Astrocyte of the cerebellum (primary cell): ENCODE results near the gene ARMC9.

Source experiments
- DNase-seq: peaks from one replicate; pipeline ENCODE4 v3.0.0-alpha.2; 2011; ENCODE audit warnings: low read depth
- H3K4me3 ChIP-seq: 2 replicates; pipeline ENCODE4 v1.5.1; 2011; ENCODE audit warnings: mild to moderate bottlenecking, low read depth, low read length, moderate library complexity
- in situ Hi-C: cut with HindIII; loops from 2 replicates; pipeline ENCODE4 v1.10.0; 2017; ENCODE audit warnings: low sequenced_read_pairs
- TF ChIP-seq, protein P1 (sequence below): IDR thresholded peaks from 2 replicates; pipeline ENCODE4 v1.5.1; 2012; ENCODE audit warnings: low read length, low read depth, moderate library complexity, mild to moderate bottlenecking; ENCODE audit errors: missing control alignments

ARMC9 gene

DNA sequence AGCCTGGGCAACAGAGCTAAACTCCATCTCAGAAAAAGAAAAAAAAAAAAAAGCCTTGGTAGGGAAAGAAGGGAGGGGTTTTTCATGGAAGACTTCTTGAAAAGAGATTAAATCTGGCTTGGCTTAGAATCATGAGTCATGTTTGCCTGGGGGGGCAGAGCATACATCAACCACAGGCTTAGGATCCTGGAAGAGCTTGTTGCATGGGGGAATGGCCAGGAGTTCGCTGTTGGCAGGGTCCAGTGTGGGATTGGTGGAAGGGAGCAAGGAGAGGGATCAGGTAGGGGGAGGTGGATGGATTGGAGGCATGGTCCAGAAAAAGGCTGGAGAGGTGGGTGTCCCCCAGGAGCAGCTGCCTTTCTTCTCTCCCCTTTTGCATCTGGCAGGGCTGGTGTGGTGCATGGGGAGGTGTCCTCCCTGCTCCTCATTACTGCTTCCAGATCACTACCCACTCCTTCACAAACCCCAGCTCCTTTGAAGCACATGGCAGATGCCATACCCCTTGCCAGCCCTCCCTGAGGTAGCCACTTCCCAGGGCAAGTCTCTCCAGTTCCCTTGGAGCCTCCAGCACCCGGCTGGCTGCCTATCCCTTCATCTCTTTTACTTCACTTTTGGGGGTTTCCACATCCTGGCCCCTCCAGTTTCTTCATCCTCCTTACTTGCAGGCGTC, 2.5 kb downstream of the ARMC9 start:
- TF ChIP-seq, protein P1, sequence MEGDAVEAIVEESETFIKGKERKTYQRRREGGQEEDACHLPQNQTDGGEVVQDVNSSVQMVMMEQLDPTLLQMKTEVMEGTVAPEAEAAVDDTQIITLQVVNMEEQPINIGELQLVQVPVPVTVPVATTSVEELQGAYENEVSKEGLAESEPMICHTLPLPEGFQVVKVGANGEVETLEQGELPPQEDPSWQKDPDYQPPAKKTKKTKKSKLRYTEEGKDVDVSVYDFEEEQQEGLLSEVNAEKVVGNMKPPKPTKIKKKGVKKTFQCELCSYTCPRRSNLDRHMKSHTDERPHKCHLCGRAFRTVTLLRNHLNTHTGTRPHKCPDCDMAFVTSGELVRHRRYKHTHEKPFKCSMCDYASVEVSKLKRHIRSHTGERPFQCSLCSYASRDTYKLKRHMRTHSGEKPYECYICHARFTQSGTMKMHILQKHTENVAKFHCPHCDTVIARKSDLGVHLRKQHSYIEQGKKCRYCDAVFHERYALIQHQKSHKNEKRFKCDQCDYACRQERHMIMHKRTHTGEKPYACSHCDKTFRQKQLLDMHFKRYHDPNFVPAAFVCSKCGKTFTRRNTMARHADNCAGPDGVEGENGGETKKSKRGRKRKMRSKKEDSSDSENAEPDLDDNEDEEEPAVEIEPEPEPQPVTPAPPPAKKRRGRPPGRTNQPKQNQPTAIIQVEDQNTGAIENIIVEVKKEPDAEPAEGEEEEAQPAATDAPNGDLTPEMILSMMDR: no peak
- in situ Hi-C loops: no loop called here
- peak overlapping the region; percentile 80 for H3K4me3 ChIP-seq
- DNase-seq: peak; percentile 51

DNA sequence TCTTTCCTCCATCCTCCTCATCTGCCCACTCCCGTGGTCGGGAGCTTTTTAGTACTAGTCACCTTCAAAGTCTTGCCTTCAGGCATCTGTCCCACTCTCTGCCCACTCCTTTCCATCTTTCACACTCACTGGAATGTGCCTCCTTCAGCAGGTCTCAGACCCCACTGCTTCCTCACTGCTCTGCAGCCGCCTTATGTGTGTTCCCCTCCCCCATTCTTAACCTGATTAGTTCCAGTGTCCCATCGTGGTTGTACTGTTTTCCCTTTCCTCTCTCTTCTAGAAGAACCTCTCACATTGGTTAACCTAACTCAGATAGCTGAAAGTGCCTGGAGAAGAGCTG, 3.0 kb downstream of the ARMC9 start:
- in situ Hi-C loops: no loop called here
- H3K4me3 ChIP-seq: peak overlapping the region; percentile 80
- TF ChIP-seq, protein P1: no peak
- no peak for DNase-seq

DNA sequence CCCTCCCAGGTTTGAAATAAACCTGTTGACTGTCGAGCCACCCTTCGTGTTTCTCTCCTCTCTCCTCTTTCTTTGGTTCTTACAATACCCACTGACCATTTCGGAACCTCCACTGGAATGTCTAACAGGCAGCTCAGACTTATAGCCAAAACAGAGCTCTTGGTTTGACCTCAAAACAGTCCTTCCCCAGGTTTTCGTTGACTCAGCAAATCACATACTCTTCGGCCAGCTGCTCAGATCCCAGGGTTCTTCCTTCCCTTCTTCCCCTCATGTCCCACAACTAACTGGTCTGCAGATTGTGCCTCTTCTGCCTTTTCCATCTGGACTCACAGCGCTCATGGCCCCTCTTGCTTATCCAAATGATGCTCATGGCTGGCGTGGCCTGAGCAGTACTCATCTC, 4.7 kb downstream of the ARMC9 start:
- no peak for DNase-seq
- H3K4me3 ChIP-seq: no peak overlapping the region
- TF ChIP-seq, protein P1: no peak
- in situ Hi-C loops: no loop called here

- H3K4me3 ChIP-seq: no peak overlapping the region
- in situ Hi-C loops: no loop called here
- TF ChIP-seq, protein P1: no peak
- DNase-seq: no peak
Observed at GRCh38 chr2:231204146-231204545, 5.7 kb downstream of the ARMC9 start.

GRCh38 chr2:231204581-231204980, 6.2 kb downstream of the ARMC9 start:
- in situ Hi-C loops: no loop called here
- no peak overlapping the region for H3K4me3 ChIP-seq
- TF ChIP-seq, protein P1: no peak
- no peak for DNase-seq

- TF ChIP-seq, protein P1: no peak
- H3K4me3 ChIP-seq: no peak overlapping the region
- in situ Hi-C loops: no loop called here
- no peak for DNase-seq
Observed at GRCh38 chr2:231207734-231208133, 9.3 kb downstream of the ARMC9 start.

DNA sequence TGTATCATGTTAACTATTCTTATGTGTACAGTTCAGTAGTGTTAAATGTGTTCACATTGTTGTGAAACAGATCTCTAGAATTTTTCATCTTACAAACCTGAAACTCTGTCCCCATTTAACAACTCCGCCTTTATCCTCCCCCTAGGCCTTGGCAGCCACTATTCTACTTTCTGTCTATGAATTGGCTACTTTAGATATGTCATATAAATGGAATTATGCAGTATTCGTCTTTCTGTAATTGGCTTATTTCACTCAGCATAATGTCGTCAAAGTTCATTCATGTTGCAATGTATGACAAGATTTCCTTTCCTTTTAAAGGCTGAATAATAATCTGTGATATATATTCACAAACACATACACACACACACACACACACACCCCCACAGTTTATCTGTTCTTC, 12.4 kb downstream of the ARMC9 start:
- in situ Hi-C loops: no loop called here
- no peak for DNase-seq
- TF ChIP-seq, protein P1: no peak
- H3K4me3 ChIP-seq: no peak overlapping the region
